Neural progenitor cell (in vitro differentiated cells): Measurements from ENCODE around the gene RPN2. TPM values are rescaled to one million over a fixed set of nuclear protein-coding genes. Genes with fewer than 3 reads are reported as not detected.
A peak's percentile ranks its signal among the peaks of the same experiment; 100 is the strongest.

ENCODE experiments used
- DNase-seq: peaks from one replicate; pipeline ENCODE4 v3.0.0-alpha.2; 2016; ENCODE audit warnings: low spot score
- H2AFZ ChIP-seq: fragments of 200-600 bp; sonication (generic); replicated peaks from 2 replicates; pipeline ENCODE4 v1.6.1; 2016; ENCODE audit warnings: antibody characterized with exemption
- H3F3A ChIP-seq: fragments of 200-600 bp; sonication (generic); 2 replicates; pipeline ENCODE4 v1.6.1; 2016; ENCODE audit warnings: antibody characterized with exemption, low read depth
- H3K27ac ChIP-seq: fragments of 200-600 bp; sonication (generic); 2 replicates; pipeline ENCODE4 v1.5.1; 2016; ENCODE audit warnings: mild to moderate bottlenecking
- H3K27me3 ChIP-seq: fragments of 200-600 bp; sonication (generic); 2 replicates; pipeline ENCODE4 v1.6.1; 2016; ENCODE audit warnings: mild to moderate bottlenecking, moderate library complexity
- H3K36me3 ChIP-seq: fragments of 200-600 bp; sonication (generic); 2 replicates; pipeline ENCODE4 v1.5.1; 2016
- H3K4me1 ChIP-seq: fragments of 200-600 bp; sonication (generic); 2 replicates; pipeline ENCODE4 v1.6.1; 2016; ENCODE audit warnings: mixed run types
- H3K4me2 ChIP-seq: fragments of 200-600 bp; sonication (generic); 2 replicates; pipeline ENCODE4 v1.6.1; 2016
- H3K4me3 ChIP-seq: fragments of 200-600 bp; sonication (generic); 2 replicates; pipeline ENCODE4 v1.5.1; 2016
- H3K79me2 ChIP-seq: fragments of 200-600 bp; sonication (generic); 2 replicates; pipeline ENCODE4 v1.6.1; 2016; ENCODE audit warnings: low read depth
- H3K9ac ChIP-seq: fragments of 200-600 bp; sonication (generic); 2 replicates; pipeline ENCODE4 v1.6.1; 2016
- H3K9me3 ChIP-seq: fragments of 200-600 bp; sonication (generic); 2 replicates; pipeline ENCODE4 v1.5.1; 2016; ENCODE audit warnings: low read depth
- H4K20me1 ChIP-seq: fragments of 200-600 bp; sonication (generic); 2 replicates; pipeline ENCODE4 v1.6.1; 2016; ENCODE audit warnings: low read depth
- H3K27ac Mint-ChIP-seq: 3 replicates; pipeline ENCODE4 v1.8.0; 2021; ENCODE audit warnings: mixed read lengths
- H3K27me3 Mint-ChIP-seq: 2 replicates; pipeline ENCODE4 v1.8.0; 2022; ENCODE audit warnings: low read depth, mild to moderate bottlenecking, inconsistent platforms, moderate library complexity, mixed read lengths; ENCODE audit not compliant: insufficient read depth
- H3K36me3 Mint-ChIP-seq: 3 replicates; pipeline ENCODE4 v1.8.0; 2021; ENCODE audit warnings: mixed read lengths
- H3K4me1 Mint-ChIP-seq: 3 replicates; pipeline ENCODE4 v1.8.0; 2021; ENCODE audit warnings: mixed read lengths
- H3K4me3 Mint-ChIP-seq: 3 replicates; pipeline ENCODE4 v1.8.0; 2021; ENCODE audit warnings: mild to moderate bottlenecking, moderate library complexity, mixed read lengths
- H3K9me3 Mint-ChIP-seq: 3 replicates; pipeline ENCODE4 v1.8.0; 2020; ENCODE audit warnings: mixed read lengths
- CTCF ChIP-seq: fragments of 200-600 bp; sonication (generic); IDR thresholded peaks from 2 replicates; pipeline ENCODE4 v1.5.1; 2017; ENCODE audit warnings: antibody characterized with exemption, mild to moderate bottlenecking
- EZH2 ChIP-seq: fragments of 200-600 bp; sonication (generic); IDR thresholded peaks from 2 replicates; pipeline ENCODE4 v1.6.1; 2017; ENCODE audit warnings: antibody characterized with exemption, mild to moderate bottlenecking, moderate library complexity
- EZH2phosphoT487 ChIP-seq: fragments of 200-600 bp; sonication (generic); IDR thresholded peaks from 2 replicates; pipeline ENCODE4 v1.6.1; 2017; ENCODE audit warnings: antibody characterized with exemption
- total RNA-seq: library from RNA; depleted of rRNA; stranded (reverse); fragments of >200 nt; gene quantifications from 2 replicates; pipeline ENCODE4 v1.2.3, GENCODE V29; 2015; ENCODE audit warnings: low replicate concordance

RPN2 gene
- total RNA-seq, 1 donor from 2014 or later: 249 TPM

GRCh38 chr20:37209193-37209592 lies 30.1 kb downstream of the RPN2 start:
- H3K27ac ChIP-seq: peak overlapping the region; percentile 8
- peaks cover 25% of the 10 kb centered on the region for H3K4me1 ChIP-seq
- no peak overlapping the region for H3K4me2 ChIP-seq
- DNase-seq: no peak
- no peak overlapping the region for H3K27ac Mint-ChIP-seq
- no peaks in the 10 kb centered on the region for H3K27me3 Mint-ChIP-seq
- H3K4me3 ChIP-seq: no peak overlapping the region
- H3K36me3 ChIP-seq: peaks cover 48% of the 10 kb centered on the region
- no peak overlapping the region for H3K4me3 Mint-ChIP-seq
- no peaks in the 10 kb centered on the region for H4K20me1 ChIP-seq
- no peaks in the 10 kb centered on the region for H3K27me3 ChIP-seq
- H3K4me1 Mint-ChIP-seq: peaks cover 31% of the 10 kb centered on the region
- no peaks in the 10 kb centered on the region for H3K9me3 Mint-ChIP-seq
- no peaks in the 10 kb centered on the region for H3K9me3 ChIP-seq
- no peak overlapping the region for H2AFZ ChIP-seq
- TF ChIP-seq CTCF (no peak), EZH2 (no peak), EZH2phosphoT487 (no peak)
- peaks cover 56% of the 10 kb centered on the region for H3F3A ChIP-seq
- no peak overlapping the region for H3K9ac ChIP-seq
- H3K36me3 Mint-ChIP-seq: peaks cover 35% of the 10 kb centered on the region
- H3K79me2 ChIP-seq: peaks cover 16% of the 10 kb centered on the region

DNA sequence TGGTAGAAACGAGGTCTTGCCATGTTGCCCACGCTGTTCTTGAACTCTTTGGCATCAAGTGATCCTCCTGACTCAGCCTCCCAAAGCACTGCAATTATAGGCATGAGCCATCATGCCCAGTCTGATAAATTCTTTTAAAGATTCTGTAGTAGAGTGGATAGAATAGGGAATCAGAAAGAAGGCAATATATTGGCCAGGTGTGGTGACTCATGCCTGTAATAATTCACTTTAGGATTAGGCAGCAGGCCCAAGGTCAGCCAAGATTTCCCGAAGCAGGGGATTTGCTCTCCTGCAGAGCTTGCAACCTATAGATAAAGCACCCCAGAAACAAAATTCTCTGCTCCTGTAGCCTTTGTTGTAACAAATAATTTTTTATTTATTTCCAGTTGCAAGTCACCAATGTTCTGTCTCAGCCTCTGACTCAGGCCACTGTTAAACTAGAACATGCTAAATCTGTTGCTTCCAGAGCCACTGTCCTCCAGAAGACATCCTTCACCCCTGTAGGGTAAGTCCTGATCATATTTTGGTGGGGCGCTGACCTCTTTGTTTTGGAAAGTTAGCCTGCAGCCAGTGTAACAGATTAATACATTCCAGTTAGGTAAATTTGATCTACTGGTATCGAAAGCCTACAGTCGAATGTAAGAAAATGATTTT lies 30.7 kb downstream of the RPN2 start:
- no peak for DNase-seq
- peaks cover 19% of the 10 kb centered on the region for H3K4me1 ChIP-seq
- no peaks in the 10 kb centered on the region for H3K9me3 Mint-ChIP-seq
- peaks cover 26% of the 10 kb centered on the region for H3K4me1 Mint-ChIP-seq
- H3K27ac ChIP-seq: peak overlapping the region; percentile 8
- H3K36me3 Mint-ChIP-seq: peaks cover 38% of the 10 kb centered on the region
- no peak overlapping the region for H3K4me3 ChIP-seq
- H3F3A ChIP-seq: peaks cover 54% of the 10 kb centered on the region
- no peaks in the 10 kb centered on the region for H3K9me3 ChIP-seq
- H2AFZ ChIP-seq: no peak overlapping the region
- H3K79me2 ChIP-seq: peaks cover 13% of the 10 kb centered on the region
- H3K36me3 ChIP-seq: peaks cover 48% of the 10 kb centered on the region
- H3K4me2 ChIP-seq: no peak overlapping the region
- no peaks in the 10 kb centered on the region for H3K27me3 ChIP-seq
- H3K27me3 Mint-ChIP-seq: no peaks in the 10 kb centered on the region
- no peak overlapping the region for H3K4me3 Mint-ChIP-seq
- H4K20me1 ChIP-seq: no peaks in the 10 kb centered on the region
- TF ChIP-seq CTCF (no peak), EZH2phosphoT487 (no peak)
- no peak overlapping the region for H3K9ac ChIP-seq
- no peak overlapping the region for H3K27ac Mint-ChIP-seq

DNA sequence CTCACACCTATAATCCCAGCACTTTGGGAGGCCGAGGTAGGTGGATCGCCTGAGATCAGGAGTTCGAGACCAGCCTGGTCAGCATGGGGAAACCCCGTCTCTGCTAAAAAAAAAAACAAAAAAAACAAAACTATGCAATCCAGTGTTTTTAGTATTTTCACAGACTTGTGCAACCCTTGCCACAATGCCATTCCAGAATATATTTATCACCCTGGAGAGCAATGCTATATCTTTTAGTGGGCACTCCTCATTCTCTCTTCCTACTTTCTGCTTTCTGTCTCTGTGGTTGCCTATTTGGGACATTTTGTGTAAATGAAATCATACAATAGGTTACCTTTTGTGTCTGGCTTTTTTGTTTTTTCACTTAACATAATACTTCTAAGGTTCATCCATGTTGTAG lies 39.3 kb downstream of the RPN2 start:
- Histone ChIP-seq H3K4me3 (no peak overlapping the region), H3K9me3 (no peaks in the 10 kb centered on the region), H3K27ac (no peak overlapping the region), H3F3A (peaks cover 40% of the 10 kb centered on the region), H2AFZ (no peak overlapping the region), H3K36me3 (peaks cover 38% of the 10 kb centered on the region), H3K4me2 (no peak overlapping the region), H3K27me3 (no peaks in the 10 kb centered on the region), H4K20me1 (no peaks in the 10 kb centered on the region), H3K9ac (no peak overlapping the region), H3K4me1 (peaks cover 18% of the 10 kb centered on the region), H3K79me2 (peaks cover 40% of the 10 kb centered on the region)
- no peak overlapping the region for H3K4me3 Mint-ChIP-seq
- no peak for DNase-seq
- no peak overlapping the region for H3K27ac Mint-ChIP-seq
- H3K27me3 Mint-ChIP-seq: no peaks in the 10 kb centered on the region
- H3K9me3 Mint-ChIP-seq: no peaks in the 10 kb centered on the region
- peaks cover 30% of the 10 kb centered on the region for H3K36me3 Mint-ChIP-seq
- TF ChIP-seq CTCF: no peak
- TF ChIP-seq EZH2: no peak
- TF ChIP-seq EZH2phosphoT487: no peak
- H3K4me1 Mint-ChIP-seq: peaks cover 25% of the 10 kb centered on the region
